Stimulated activated CD4-positive, alpha-beta T cell treated with anti-CD3 and anti-CD28 coated beads, TNF-alpha, amount 100 ng/mL, for 1 hour (primary cell): ENCODE measurements around the gene EPS8L2.

Experiments
- DNase-seq, 3 donors: peaks; one replicate each; pipeline ENCODE4 v3.0.0-alpha.2; 2020; ENCODE audit warnings: low read depth in 3 of 3, low spot score in 1 of 3

The EPS8L2 gene

GRCh38 chr11:774873-775592 is 69.0 kb downstream of the EPS8L2 start:
- DNase-seq = no peak

- DNase-seq = no peak
These were observed 70.2 kb downstream of the EPS8L2 start for GRCh38 chr11:776263-776560.

- peak in 2 of 3 donors; percentile 18 to 28 for DNase-seq
These were observed 70.7 kb downstream of the EPS8L2 start for GRCh38 chr11:776561-777287.
